A673 (cell line): Measurements from ENCODE around the gene CAMK2A.

Experiments
- CTCF ChIP-seq: fragments of 300-800, 200-600 bp; sonication (generic); conservative IDR thresholded peaks from 2 replicates; pipeline ENCODE4 v1.5.1; 2017; ENCODE audit warnings: low read depth, mild to moderate bottlenecking, antibody characterized with exemption, low read length, moderate library complexity, mixed read lengths
- EZH2 ChIP-seq: fragments of 200-600 bp; sonication (generic); IDR thresholded peaks from 2 replicates; pipeline ENCODE4 v1.6.1; 2017; ENCODE audit warnings: borderline replicate concordance, low read depth, mild to moderate bottlenecking, mixed read lengths, antibody characterized with exemption, low read length; ENCODE audit not compliant: poor library complexity, severe bottlenecking

DNA sequence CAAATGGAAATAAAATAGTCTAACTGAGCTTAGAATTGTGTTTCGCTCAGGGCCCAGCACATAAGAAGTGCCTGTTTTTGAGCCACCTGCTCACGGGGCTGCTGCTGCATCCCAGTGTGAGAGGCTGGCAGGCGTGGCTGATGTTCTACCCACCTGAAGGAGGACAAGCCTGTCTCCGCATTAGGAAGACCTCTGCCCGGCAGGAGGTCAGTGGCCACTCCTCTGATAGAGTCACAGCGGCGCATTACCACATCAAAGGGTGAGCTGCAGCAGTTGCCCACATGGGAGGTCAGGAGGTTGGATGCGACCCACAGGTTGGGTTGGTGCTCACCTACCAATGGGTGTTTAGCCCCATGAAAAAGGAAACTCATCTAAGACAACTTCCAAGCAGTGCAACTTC lies 103.4 kb downstream of the CAMK2A start:
- TF ChIP-seq CTCF (no peak), EZH2 (no peak)
